ENCODE measurements around the gene THRAP3. TPM values are rescaled to one million over a fixed set of nuclear protein-coding genes. Genes with fewer than 3 reads are reported as not detected.

Gene THRAP3
- total RNA-seq, 1 donor from 2014 or later, result 39.5 TPM

GRCh38 chr1:36304521-36304920, 80.3 kb downstream of the THRAP3 start:
- H3K9me3 ChIP-seq, result no peaks in the 10 kb centered on the region
- peaks cover 42 to 47% of the 10 kb centered on the region in 2 donors for H3K36me3 ChIP-seq
- TF ChIP-seq CTCF (IDR thresholded peaks at IDR 0.05), result no peak
- no peaks in the 10 kb centered on the region for H3K27me3 ChIP-seq
- H3K27ac ChIP-seq, result peak overlapping the region in 1 of 2 donors; percentile 19
- H3K4me3 ChIP-seq, result no peak overlapping the region
- intact Hi-C loops (cut with DNase I), result no loop called here
- peaks cover 4 to 13% of the 10 kb centered on the region in 2 donors for H3K4me1 ChIP-seq
- DNase-seq (ENCODE audit: low spot score in 2 of 2), result no peak

- Histone ChIP-seq H3K4me1 (peaks cover 4 to 11% of the 10 kb centered on the region in 2 donors), H3K27ac (peak overlapping the region; percentile 66 to 69), H3K36me3 (peaks cover 37 to 40% of the 10 kb centered on the region in 2 donors), H3K27me3 (no peaks in the 10 kb centered on the region), H3K9me3 (no peaks in the 10 kb centered on the region), H3K4me3 (no peak overlapping the region)
- no peak for TF ChIP-seq CTCF (IDR thresholded peaks at IDR 0.05)
- no peak for DNase-seq (ENCODE audit: low spot score in 2 of 2)
- intact Hi-C loops (cut with DNase I), result no loop called here
These were observed 81.0 kb downstream of the THRAP3 start for GRCh38 chr1:36304970-36305914.

GRCh38 chr1:36305915-36306209, 81.6 kb downstream of the THRAP3 start:
- DNase-seq (ENCODE audit: low spot score in 2 of 2), result no peak
- intact Hi-C loops (cut with DNase I), result no loop called here
- Histone ChIP-seq H3K4me1 (peaks cover 4 to 11% of the 10 kb centered on the region in 2 donors), H3K36me3 (peaks cover 32 to 34% of the 10 kb centered on the region in 2 donors), H3K9me3 (no peaks in the 10 kb centered on the region), H3K4me3 (peak overlapping the region; percentile 84 to 88), H3K27me3 (no peaks in the 10 kb centered on the region), H3K27ac (peak overlapping the region; percentile 66 to 69)
- TF ChIP-seq CTCF (IDR thresholded peaks at IDR 0.05), result no peak

GRCh38 chr1:36306210-36306901, 82.1 kb downstream of the THRAP3 start, which contains the start of gene SH3D21:
SH3D21 (plus strand) TSS chr1:36306368; CDS start chr1:36306421, 53 bp downstream.
- Histone ChIP-seq H3K4me1 (peaks cover 4 to 11% of the 10 kb centered on the region in 2 donors), H3K9me3 (no peaks in the 10 kb centered on the region), H3K27ac (peak within 1 kb of the TSS; percentile 66 to 69), H3K27me3 (no peaks in the 10 kb centered on the region), H3K36me3 (peaks cover 27 to 29% of the 10 kb centered on the region in 2 donors), H3K4me3 (peak within 1 kb of the TSS; percentile 84 to 88)
- intact Hi-C loops (cut with DNase I), result no loop called here
- TF ChIP-seq CTCF (IDR thresholded peaks at IDR 0.05), result peak in 2 of 3 experiments; percentile 16 to 17
- DNase-seq (ENCODE audit: low spot score in 2 of 2), result peak in 1 of 2 donors; percentile 78

GRCh38 chr1:36306902-36307456, 82.7 kb downstream of the THRAP3 start:
- Histone ChIP-seq H3K9me3 (no peaks in the 10 kb centered on the region), H3K36me3 (peaks cover 21 to 22% of the 10 kb centered on the region in 2 donors), H3K27me3 (no peaks in the 10 kb centered on the region), H3K4me1 (peaks cover 4 to 11% of the 10 kb centered on the region in 2 donors), H3K27ac (peak overlapping the region; percentile 66 to 69), H3K4me3 (peak overlapping the region; percentile 84 to 88)
- intact Hi-C loops (cut with DNase I), result loop anchor here (1.0 kb wide), 1 partner anchor 13 kb away; no protein-coding TSS in a partner anchor
- no peak for TF ChIP-seq CTCF (IDR thresholded peaks at IDR 0.05)
- peak; percentile 79 to 95 for DNase-seq (ENCODE audit: low spot score in 2 of 2)

Data from ascending aorta (tissue), 2 donors.